GM12875 (cell line): ENCODE data around the gene UGT1A8.

Source experiments
- H3K4me3 ChIP-seq: one replicate; pipeline ENCODE4 v1.5.1; 2011; ENCODE audit warnings: low read depth, low read length, control low read depth
- CTCF ChIP-seq: IDR thresholded peaks from 2 replicates; pipeline ENCODE4 v1.5.1; 2011; ENCODE audit warnings: low read depth, mild to moderate bottlenecking, control low read depth, inconsistent platforms, low read length, moderate library complexity, borderline replicate concordance; ENCODE audit not compliant: insufficient read depth

Gene UGT1A8

GRCh38 chr2:233810385-233810784, 193.0 kb downstream of the UGT1A8 start:
- no peak for TF ChIP-seq CTCF
- H3K4me3 ChIP-seq = no peak overlapping the region

GRCh38 chr2:233811087-233811486, 193.7 kb downstream of the UGT1A8 start:
- H3K4me3 ChIP-seq = no peak overlapping the region
- TF ChIP-seq CTCF = no peak

- TF ChIP-seq CTCF = no peak
- no peak overlapping the region for H3K4me3 ChIP-seq
These were observed 194.3 kb downstream of the UGT1A8 start for GRCh38 chr2:233811732-233812131.

- no peak overlapping the region for H3K4me3 ChIP-seq
- TF ChIP-seq CTCF = no peak
These were observed 196.0 kb downstream of the UGT1A8 start for GRCh38 chr2:233813236-233814055.

GRCh38 chr2:233814056-233814835, 196.8 kb downstream of the UGT1A8 start:
- no peak for TF ChIP-seq CTCF
- no peak overlapping the region for H3K4me3 ChIP-seq

- no peak overlapping the region for H3K4me3 ChIP-seq
- no peak for TF ChIP-seq CTCF
These were observed 198.4 kb downstream of the UGT1A8 start for GRCh38 chr2:233815861-233816260.
